ENCODE data around the gene DYNLT4. TPM values are rescaled to one million over a fixed set of nuclear protein-coding genes. Genes with fewer than 3 reads are reported as not detected.
A peak's percentile ranks its signal among the peaks of the same experiment; 100 is the strongest.

The DYNLT4 gene
- total and polyA plus RNA-seq, 4 experiments from 2014 or later, result 0.47 to 1.6 (median 1.0) TPM; not detected in 1

- POLR2A ChIA-PET (ENCODE audit: partially characterized antibody), result interaction anchor here (1.1 to 10.3 kb wide), 9 partner anchors 7 to 49 kb away, joined by 3 to 126 read pairs (median 6); partner anchors contain the start of genes BEST4, BTBD19, DYNLT4 and PLK3
- H3K4me1 Mint-ChIP-seq, result peaks cover 29 to 56% (median 41%) of the 10 kb centered on the region in 4 donors
- no peaks in the 10 kb centered on the region for H3K9me3 ChIP-seq (ENCODE audit: control insufficient read depth in 1 of 2, low read length in 2 of 2)
- H3K4me3 Mint-ChIP-seq, result peak overlapping the region in 1 of 8 donors; percentile 19
- H3K27me3 ChIP-seq (ENCODE audit: insufficient read depth, low read length), result no peaks in the 10 kb centered on the region
- no peaks in the 10 kb centered on the region for H3K27me3 Mint-ChIP-seq
- CTCF ChIA-PET (ENCODE audit: partially characterized antibody), result interaction anchor here (0.8 to 1.8 kb wide), 2 partner anchors 12 to 31 kb away, joined by 3 to 7 read pairs; no protein-coding TSS in a partner anchor
- no peak overlapping the region for H3K27ac ChIP-seq (ENCODE audit: low read depth, low read length)
- no peak overlapping the region for H3K4me3 ChIP-seq (ENCODE audit: low read length in 2 of 2)
- peaks cover 30% of the 10 kb centered on the region for H3K36me3 ChIP-seq (ENCODE audit: insufficient read depth, low read length)
- peak overlapping the region in 6 of 7 donors; percentile 31 to 88 (median 81) for H3K27ac Mint-ChIP-seq
- H3K36me3 Mint-ChIP-seq, result peaks cover 25 to 64% of the 10 kb centered on the region in 2 donors
- peaks cover 35% of the 10 kb centered on the region for H3K4me1 ChIP-seq (ENCODE audit: insufficient read depth, low read length)
- intact Hi-C loops (cut with micrococcal nuclease), result no loop called here
- no peak for DNase-seq
- no peaks in the 10 kb centered on the region for H3K9me3 Mint-ChIP-seq
These were observed 28.2 kb downstream of the DYNLT4 start for GRCh38 chr1:44778705-44779576.

- Histone ChIP-seq H3K4me1 (ENCODE audit: insufficient read depth, low read length) (peaks cover 27% of the 10 kb centered on the region), H3K4me3 (ENCODE audit: low read length in 2 of 2) (no peak overlapping the region), H3K27ac (ENCODE audit: low read depth, low read length) (peak overlapping the region; percentile 78), H3K9me3 (ENCODE audit: control insufficient read depth in 1 of 2, low read length in 2 of 2) (no peaks in the 10 kb centered on the region), H3K27me3 (ENCODE audit: insufficient read depth, low read length) (no peaks in the 10 kb centered on the region), H3K36me3 (ENCODE audit: insufficient read depth, low read length) (peaks cover 30% of the 10 kb centered on the region)
- no peaks in the 10 kb centered on the region for H3K27me3 Mint-ChIP-seq
- H3K36me3 Mint-ChIP-seq, result peaks cover 25 to 62% of the 10 kb centered on the region in 2 donors
- no peak for DNase-seq
- peaks cover 24 to 50% (median 34%) of the 10 kb centered on the region in 4 donors for H3K4me1 Mint-ChIP-seq
- ChIA-PET POLR2A (ENCODE audit: partially characterized antibody) (interaction anchor here (1.3 to 5.4 kb wide), 7 partner anchors 8 to 233 kb away, joined by 3 to 126 read pairs (median 70); partner anchors contain the start of genes BEST4, BTBD19, DYNLT4 and EIF2B3), CTCF (ENCODE audit: partially characterized antibody) (interaction anchor here (0.6 to 6.1 kb wide), 6 partner anchors 8 to 824 kb away, joined by 3 to 53 read pairs (median 6); partner anchors contain the start of genes BEST4, PLK3 and RNU5D-1)
- peak overlapping the region; percentile 20 to 98 (median 94) for H3K27ac Mint-ChIP-seq
- no peaks in the 10 kb centered on the region for H3K9me3 Mint-ChIP-seq
- H3K4me3 Mint-ChIP-seq, result peak overlapping the region in 5 of 8 donors; percentile 20 to 98 (median 91)
- intact Hi-C loops (cut with micrococcal nuclease), result no loop called here
These were observed 29.0 kb downstream of the DYNLT4 start for GRCh38 chr1:44777969-44778635.

GRCh38 chr1:44777547-44777946 is 29.6 kb downstream of the DYNLT4 start:
- CTCF ChIA-PET (ENCODE audit: partially characterized antibody), result interaction anchor here (0.6 to 6.1 kb wide), 6 partner anchors 9 to 824 kb away, joined by 3 to 53 read pairs (median 6); partner anchors contain the start of genes BEST4, PLK3 and RNU5D-1
- no peaks in the 10 kb centered on the region for H3K9me3 Mint-ChIP-seq
- peak overlapping the region; percentile 81 to 98 (median 95) for H3K27ac Mint-ChIP-seq
- H3K4me3 Mint-ChIP-seq, result peak overlapping the region; percentile 52 to 98 (median 92)
- H3K4me1 Mint-ChIP-seq, result peaks cover 24 to 55% (median 33%) of the 10 kb centered on the region in 4 donors
- peaks cover 30% of the 10 kb centered on the region for H3K36me3 ChIP-seq (ENCODE audit: insufficient read depth, low read length)
- H3K4me1 ChIP-seq (ENCODE audit: insufficient read depth, low read length), result peaks cover 25% of the 10 kb centered on the region
- DNase-seq, result no peak
- H3K27ac ChIP-seq (ENCODE audit: low read depth, low read length), result peak overlapping the region; percentile 78
- H3K4me3 ChIP-seq (ENCODE audit: low read length in 2 of 2), result no peak overlapping the region
- no peaks in the 10 kb centered on the region for H3K27me3 ChIP-seq (ENCODE audit: insufficient read depth, low read length)
- no peaks in the 10 kb centered on the region for H3K9me3 ChIP-seq (ENCODE audit: control insufficient read depth in 1 of 2, low read length in 2 of 2)
- H3K27me3 Mint-ChIP-seq, result no peaks in the 10 kb centered on the region
- POLR2A ChIA-PET (ENCODE audit: partially characterized antibody), result interaction anchor here (1.3 to 5.4 kb wide), 7 partner anchors 9 to 234 kb away, joined by 3 to 126 read pairs (median 70); partner anchors contain the start of genes BEST4, BTBD19, DYNLT4 and EIF2B3
- peaks cover 25 to 62% of the 10 kb centered on the region in 2 donors for H3K36me3 Mint-ChIP-seq
- intact Hi-C loops (cut with micrococcal nuclease), result no loop called here

GRCh38 chr1:44776730-44777068 is 30.5 kb downstream of the DYNLT4 start:
- peaks cover 24 to 56% (median 33%) of the 10 kb centered on the region in 4 donors for H3K4me1 Mint-ChIP-seq
- H3K36me3 Mint-ChIP-seq, result peaks cover 25 to 58% of the 10 kb centered on the region in 2 donors
- intact Hi-C loops (cut with micrococcal nuclease), result no loop called here
- DNase-seq, result no peak
- H3K27me3 Mint-ChIP-seq, result no peaks in the 10 kb centered on the region
- Histone ChIP-seq H3K27ac (ENCODE audit: low read depth, low read length) (peak overlapping the region; percentile 78), H3K27me3 (ENCODE audit: insufficient read depth, low read length) (no peaks in the 10 kb centered on the region), H3K4me3 (ENCODE audit: low read length in 2 of 2) (peak overlapping the region; percentile 87 to 88), H3K36me3 (ENCODE audit: insufficient read depth, low read length) (peaks cover 30% of the 10 kb centered on the region), H3K9me3 (ENCODE audit: control insufficient read depth in 1 of 2, low read length in 2 of 2) (no peaks in the 10 kb centered on the region), H3K4me1 (ENCODE audit: insufficient read depth, low read length) (peaks cover 25% of the 10 kb centered on the region)
- H3K27ac Mint-ChIP-seq, result peak overlapping the region; percentile 82 to 98 (median 95)
- H3K4me3 Mint-ChIP-seq, result peak overlapping the region; percentile 89 to 98 (median 94)
- POLR2A ChIA-PET (ENCODE audit: partially characterized antibody), result interaction anchor here (0.6 to 5.4 kb wide), 22 partner anchors 9 to 910 kb away, joined by 3 to 126 read pairs (median 11); partner anchors contain the start of genes AKR1A1, BEST4, BTBD19 and DYNLT4
- CTCF ChIA-PET (ENCODE audit: partially characterized antibody), result interaction anchor here (0.6 to 6.1 kb wide), 10 partner anchors 9 to 524 kb away, joined by 3 to 53 read pairs (median 6); partner anchors contain the start of genes BEST4, EIF2B3, PLK3 and RNU5D-1
- H3K9me3 Mint-ChIP-seq, result no peaks in the 10 kb centered on the region

- Mint-ChIP-seq H3K36me3 (peaks cover 25 to 53% of the 10 kb centered on the region in 2 donors), H3K27ac (peak overlapping the region; percentile 82 to 98 (median 95)), H3K27me3 (no peaks in the 10 kb centered on the region), H3K4me3 (peak overlapping the region; percentile 89 to 98 (median 94)), H3K4me1 (peaks cover 23 to 56% (median 30%) of the 10 kb centered on the region in 4 donors), H3K9me3 (no peaks in the 10 kb centered on the region)
- peak overlapping the region; percentile 87 to 88 for H3K4me3 ChIP-seq (ENCODE audit: low read length in 2 of 2)
- ChIA-PET POLR2A (ENCODE audit: partially characterized antibody) (interaction anchor here (0.6 to 5.4 kb wide), 40 partner anchors 10 to 1471 kb away, joined by 3 to 126 read pairs (median 6); partner anchors contain the start of genes AKR1A1, ARMH1, BEST4 and BTBD19), CTCF (ENCODE audit: partially characterized antibody) (interaction anchor here (0.5 to 6.1 kb wide), 13 partner anchors 9 to 783 kb away, joined by 3 to 53 read pairs (median 4); partner anchors contain the start of genes BEST4, EIF2B3 and RNU5D-1)
- H3K9me3 ChIP-seq (ENCODE audit: control insufficient read depth in 1 of 2, low read length in 2 of 2), result no peaks in the 10 kb centered on the region
- no peaks in the 10 kb centered on the region for H3K27me3 ChIP-seq (ENCODE audit: insufficient read depth, low read length)
- peaks cover 25% of the 10 kb centered on the region for H3K4me1 ChIP-seq (ENCODE audit: insufficient read depth, low read length)
- H3K36me3 ChIP-seq (ENCODE audit: insufficient read depth, low read length), result peaks cover 25% of the 10 kb centered on the region
- peak in 3 of 5 donors; percentile 28 to 72 (median 38) for DNase-seq
- peak overlapping the region; percentile 78 for H3K27ac ChIP-seq (ENCODE audit: low read depth, low read length)
- intact Hi-C loops (cut with micrococcal nuclease), result loop anchor here (1.0 kb wide), 4 partner anchors 8 to 210 kb away; partner anchors contain the start of genes EIF2B3, KIF2C and RNU5D-1
These were observed 31.0 kb downstream of the DYNLT4 start for GRCh38 chr1:44775930-44776729.
